Activated T-helper 17 cell treated with anti-CD3 and anti-CD28 coated beads, Interleukin-2, amount 50 U/mL, for 72 hours (primary cell): ENCODE data around the gene CCDC27. TPM values are rescaled to one million over a fixed set of nuclear protein-coding genes. Genes with fewer than 3 reads are reported as not detected.

Source experiments
- ATAC-seq: fragments of 150-1000 bp; cut with Tn5 transposase; replicated peaks from 2 replicates; pipeline ENCODE4 v1.10.0; 2021; ENCODE audit warnings: mild to moderate bottlenecking, moderate library complexity
- H3K27ac Mint-ChIP-seq: one replicate; pipeline ENCODE4 v1.8.0; 2022; ENCODE audit warnings: mixed read lengths
- H3K27me3 Mint-ChIP-seq: one replicate; pipeline ENCODE4 v1.8.0; 2022; ENCODE audit warnings: mixed read lengths
- H3K36me3 Mint-ChIP-seq: one replicate; pipeline ENCODE4 v1.8.0; 2022; ENCODE audit warnings: low read depth, mild to moderate bottlenecking, mixed read lengths
- H3K4me1 Mint-ChIP-seq: one replicate; pipeline ENCODE4 v1.8.0; 2022; ENCODE audit warnings: mixed read lengths
- H3K4me3 Mint-ChIP-seq: one replicate; pipeline ENCODE4 v1.8.0; 2022; ENCODE audit warnings: mild to moderate bottlenecking, mixed read lengths
- H3K9me3 Mint-ChIP-seq: one replicate; pipeline ENCODE4 v1.8.0; 2022; ENCODE audit warnings: mixed read lengths
- total RNA-seq, 2 donors: library from RNA; stranded (reverse); gene quantifications; one replicate each; pipeline ENCODE4 v1.2.3, GENCODE V29; 2022

Gene CCDC27
- total RNA-seq, 2 donors from 2014 or later: not detected

- H3K4me3 Mint-ChIP-seq: peak overlapping the region; percentile 76
- ATAC-seq: no peak
- H3K27me3 Mint-ChIP-seq: no peaks in the 10 kb centered on the region
- no peak overlapping the region for H3K27ac Mint-ChIP-seq
- no peaks in the 10 kb centered on the region for H3K9me3 Mint-ChIP-seq
- H3K4me1 Mint-ChIP-seq: no peaks in the 10 kb centered on the region
- no peaks in the 10 kb centered on the region for H3K36me3 Mint-ChIP-seq
Measured at GRCh38 chr1:3771108-3772026, 19.1 kb downstream of the CCDC27 start.

GRCh38 chr1:3772027-3772714, 19.9 kb downstream of the CCDC27 start:
- Mint-ChIP-seq H3K9me3 (no peaks in the 10 kb centered on the region), H3K36me3 (no peaks in the 10 kb centered on the region), H3K27ac (no peak overlapping the region), H3K27me3 (no peaks in the 10 kb centered on the region), H3K4me1 (no peaks in the 10 kb centered on the region), H3K4me3 (peak overlapping the region; percentile 76)
- ATAC-seq: peak; percentile 80

GRCh38 chr1:3772715-3773571, 20.7 kb downstream of the CCDC27 start, which contains the start of gene SMIM1:
TSS of gene SMIM1 (plus strand) at chr1:3772749. CDS start at chr1:3775374, 2,625 bp downstream.
- ATAC-seq: no peak
- H3K27ac Mint-ChIP-seq: no peak within 1 kb of the TSS
- H3K4me1 Mint-ChIP-seq: no peaks in the 10 kb centered on the region
- H3K4me3 Mint-ChIP-seq: peak within 1 kb of the TSS; percentile 76
- H3K27me3 Mint-ChIP-seq: no peaks in the 10 kb centered on the region
- no peaks in the 10 kb centered on the region for H3K36me3 Mint-ChIP-seq
- H3K9me3 Mint-ChIP-seq: no peaks in the 10 kb centered on the region

- no peaks in the 10 kb centered on the region for H3K27me3 Mint-ChIP-seq
- H3K4me3 Mint-ChIP-seq: peak overlapping the region; percentile 45
- H3K36me3 Mint-ChIP-seq: no peaks in the 10 kb centered on the region
- H3K9me3 Mint-ChIP-seq: no peaks in the 10 kb centered on the region
- no peak overlapping the region for H3K27ac Mint-ChIP-seq
- no peak for ATAC-seq
- no peaks in the 10 kb centered on the region for H3K4me1 Mint-ChIP-seq
Measured at GRCh38 chr1:3773572-3774275, 21.5 kb downstream of the CCDC27 start.

- no peaks in the 10 kb centered on the region for H3K4me1 Mint-ChIP-seq
- no peak overlapping the region for H3K4me3 Mint-ChIP-seq
- no peak for ATAC-seq
- no peaks in the 10 kb centered on the region for H3K9me3 Mint-ChIP-seq
- H3K36me3 Mint-ChIP-seq: peaks cover 6% of the 10 kb centered on the region
- no peaks in the 10 kb centered on the region for H3K27me3 Mint-ChIP-seq
- H3K27ac Mint-ChIP-seq: no peak overlapping the region
Measured at GRCh38 chr1:3774276-3774945, 22.2 kb downstream of the CCDC27 start.

- Mint-ChIP-seq H3K36me3 (peaks cover 12% of the 10 kb centered on the region), H3K4me3 (no peak overlapping the region), H3K27ac (no peak overlapping the region), H3K4me1 (no peaks in the 10 kb centered on the region), H3K27me3 (no peaks in the 10 kb centered on the region), H3K9me3 (no peaks in the 10 kb centered on the region)
- no peak for ATAC-seq
Measured at GRCh38 chr1:3774946-3775489, 22.8 kb downstream of the CCDC27 start.

- no peak overlapping the region for H3K4me3 Mint-ChIP-seq
- no peaks in the 10 kb centered on the region for H3K4me1 Mint-ChIP-seq
- no peaks in the 10 kb centered on the region for H3K9me3 Mint-ChIP-seq
Measured at GRCh38 chr1:3775490-3776230, 23.4 kb downstream of the CCDC27 start.

GRCh38 chr1:3776231-3776961, 24.1 kb downstream of the CCDC27 start:
- H3K36me3 Mint-ChIP-seq: peaks cover 25% of the 10 kb centered on the region
- no peaks in the 10 kb centered on the region for H3K27me3 Mint-ChIP-seq
- no peak for ATAC-seq
- no peaks in the 10 kb centered on the region for H3K9me3 Mint-ChIP-seq
- H3K4me3 Mint-ChIP-seq: no peak overlapping the region
- H3K27ac Mint-ChIP-seq: no peak overlapping the region
- H3K4me1 Mint-ChIP-seq: no peaks in the 10 kb centered on the region

More at GRCh38 chr1:3775490-3776230, 23.4 kb downstream of the CCDC27 start:
- Mint-ChIP-seq H3K27ac (no peak overlapping the region), H3K36me3 (peaks cover 18% of the 10 kb centered on the region), H3K27me3 (no peaks in the 10 kb centered on the region)
- peak; percentile 53 for ATAC-seq

- Mint-ChIP-seq H3K4me1 (no peaks in the 10 kb centered on the region), H3K27me3 (no peaks in the 10 kb centered on the region), H3K9me3 (no peaks in the 10 kb centered on the region), H3K4me3 (no peak overlapping the region), H3K27ac (no peak overlapping the region), H3K36me3 (peaks cover 33% of the 10 kb centered on the region)
- no peak for ATAC-seq
Measured at GRCh38 chr1:3777078-3777547, 24.9 kb downstream of the CCDC27 start.

GRCh38 chr1:3777647-3778589, 25.7 kb downstream of the CCDC27 start:
- H3K9me3 Mint-ChIP-seq: no peaks in the 10 kb centered on the region
- no peaks in the 10 kb centered on the region for H3K27me3 Mint-ChIP-seq
- no peak overlapping the region for H3K27ac Mint-ChIP-seq
- H3K4me3 Mint-ChIP-seq: no peak overlapping the region
- H3K36me3 Mint-ChIP-seq: peaks cover 41% of the 10 kb centered on the region
- no peaks in the 10 kb centered on the region for H3K4me1 Mint-ChIP-seq
- ATAC-seq: no peak

- Mint-ChIP-seq H3K36me3 (peaks cover 49% of the 10 kb centered on the region), H3K27me3 (no peaks in the 10 kb centered on the region), H3K27ac (no peak overlapping the region), H3K9me3 (no peaks in the 10 kb centered on the region), H3K4me1 (no peaks in the 10 kb centered on the region), H3K4me3 (no peak overlapping the region)
- no peak for ATAC-seq
Measured at GRCh38 chr1:3778590-3779264, 26.5 kb downstream of the CCDC27 start.
